Measurements from ENCODE around the gene CNOT3. TPM values are rescaled to one million over a fixed set of nuclear protein-coding genes. Genes with fewer than 3 reads are reported as not detected.

The CNOT3 gene
- total and polyA plus RNA-seq, 2 of the 13 experiments (the other 11 are each of a cell fraction or from before 2014, with no cell fraction given), result 4.3 to 5.8 TPM

DNA sequence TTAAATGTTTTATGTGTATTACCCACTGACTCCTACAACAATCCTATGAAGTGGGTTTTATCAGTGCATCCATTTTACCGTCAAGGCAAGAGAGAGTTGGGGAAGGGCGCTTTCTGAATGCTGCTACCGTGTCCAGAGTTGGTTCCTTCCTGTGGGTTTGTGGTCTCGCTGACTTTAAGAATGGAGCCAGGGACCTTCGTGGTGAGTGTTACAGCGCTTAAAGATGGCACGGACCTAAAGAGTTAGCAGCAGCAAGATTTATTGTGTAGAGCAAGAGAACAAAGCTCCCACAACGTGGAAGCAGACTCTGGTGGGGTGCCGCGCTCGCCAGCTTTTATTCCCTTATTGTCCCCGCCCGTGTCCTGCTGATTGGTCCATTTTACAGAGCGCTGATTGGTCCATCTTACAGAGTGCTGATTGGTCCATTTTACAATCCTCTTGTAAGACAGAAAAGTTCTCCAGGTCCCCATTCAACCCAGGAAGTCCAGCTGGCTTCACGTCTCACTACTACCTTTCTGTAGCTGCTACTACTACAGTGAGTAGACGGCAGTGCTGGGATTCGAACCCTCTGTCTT lies 43.0 kb upstream of the CNOT3 start:
- Histone ChIP-seq H3K27ac (ENCODE audit: extremely low read length, insufficient read depth, low read length) (no peak overlapping the region), H3K27me3 (ENCODE audit: control insufficient read depth in 1 of 2, insufficient read depth in 2 of 2, low read length in 2 of 2) (peaks cover 0 to 16% of the 10 kb centered on the region in 2 experiments; a peak in 1 of 5 replicates), H3K4me1 (ENCODE audit: insufficient read depth, low read length) (peaks cover 18% of the 10 kb centered on the region), H3K36me3 (replicated peaks in 1 of 2; ENCODE audit: control insufficient read depth in 1 of 2, insufficient read depth in 2 of 2, low read length in 2 of 2) (no peaks in the 10 kb centered on the region), H3K9ac (ENCODE audit: insufficient read depth, low read depth, low read length) (no peak overlapping the region), H3K9me3 (ENCODE audit: low read length) (no peaks in the 10 kb centered on the region), H4K20me1 (ENCODE audit: insufficient read depth, low read length) (no peaks in the 10 kb centered on the region), H3K79me2 (ENCODE audit: insufficient read depth, low read length) (no peaks in the 10 kb centered on the region), H2AFZ (ENCODE audit: low read length) (no peak overlapping the region), H3K4me2 (ENCODE audit: low read depth, low read length) (no peak overlapping the region), H3K4me3 (replicated peaks in 1 of 3; ENCODE audit: insufficient read depth in 1 of 3, low read depth in 2 of 3, low read length in 3 of 3) (no peak overlapping the region)
- POLR2A ChIA-PET, result interaction anchor here (1.4 kb wide), 1 partner anchor 21 kb away, joined by 3 read pairs; the partner anchor contains the start of genes PRPF31 and TFPT
- TF ChIP-seq ZNF235 (CRISPR knock-in tag; IDR thresholded peaks at IDR 0.05; ENCODE audit: borderline replicate concordance) (no peak), ZNF160 (CRISPR knock-in tag; IDR thresholded peaks at IDR 0.05) (no peak), ZNF432 (CRISPR knock-in tag; IDR thresholded peaks at IDR 0.05; ENCODE audit: borderline replicate concordance) (no peak), KDM2A (CRISPR knock-in tag; IDR thresholded peaks at IDR 0.05; ENCODE audit: borderline replicate concordance, low read depth) (no peak)
- TF ChIP-seq, protein P1, sequence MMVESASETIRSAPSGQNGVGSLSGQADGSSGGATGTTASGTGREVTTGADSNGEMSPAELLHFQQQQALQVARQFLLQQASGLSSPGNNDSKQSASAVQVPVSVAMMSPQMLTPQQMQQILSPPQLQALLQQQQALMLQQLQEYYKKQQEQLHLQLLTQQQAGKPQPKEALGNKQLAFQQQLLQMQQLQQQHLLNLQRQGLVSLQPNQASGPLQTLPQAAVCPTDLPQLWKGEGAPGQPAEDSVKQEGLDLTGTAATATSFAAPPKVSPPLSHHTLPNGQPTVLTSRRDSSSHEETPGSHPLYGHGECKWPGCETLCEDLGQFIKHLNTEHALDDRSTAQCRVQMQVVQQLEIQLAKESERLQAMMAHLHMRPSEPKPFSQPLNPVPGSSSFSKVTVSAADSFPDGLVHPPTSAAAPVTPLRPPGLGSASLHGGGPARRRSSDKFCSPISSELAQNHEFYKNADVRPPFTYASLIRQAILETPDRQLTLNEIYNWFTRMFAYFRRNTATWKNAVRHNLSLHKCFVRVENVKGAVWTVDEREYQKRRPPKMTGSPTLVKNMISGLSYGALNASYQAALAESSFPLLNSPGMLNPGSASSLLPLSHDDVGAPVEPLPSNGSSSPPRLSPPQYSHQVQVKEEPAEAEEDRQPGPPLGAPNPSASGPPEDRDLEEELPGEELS (CRISPR knock-in tag; IDR thresholded peaks at IDR 0.05), result no peak
- TF ChIP-seq, protein P2, sequence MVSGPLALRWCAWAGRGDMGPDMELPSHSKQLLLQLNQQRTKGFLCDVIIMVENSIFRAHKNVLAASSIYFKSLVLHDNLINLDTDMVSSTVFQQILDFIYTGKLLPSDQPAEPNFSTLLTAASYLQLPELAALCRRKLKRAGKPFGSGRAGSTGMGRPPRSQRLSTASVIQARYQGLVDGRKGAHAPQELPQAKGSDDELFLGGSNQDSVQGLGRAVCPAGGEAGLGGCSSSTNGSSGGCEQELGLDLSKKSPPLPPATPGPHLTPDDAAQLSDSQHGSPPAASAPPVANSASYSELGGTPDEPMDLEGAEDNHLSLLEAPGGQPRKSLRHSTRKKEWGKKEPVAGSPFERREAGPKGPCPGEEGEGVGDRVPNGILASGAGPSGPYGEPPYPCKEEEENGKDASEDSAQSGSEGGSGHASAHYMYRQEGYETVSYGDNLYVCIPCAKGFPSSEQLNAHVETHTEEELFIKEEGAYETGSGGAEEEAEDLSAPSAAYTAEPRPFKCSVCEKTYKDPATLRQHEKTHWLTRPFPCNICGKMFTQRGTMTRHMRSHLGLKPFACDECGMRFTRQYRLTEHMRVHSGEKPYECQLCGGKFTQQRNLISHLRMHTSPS (CRISPR knock-in tag; IDR thresholded peaks at IDR 0.05; ENCODE audit: low read depth), result no peak
- TF ChIP-seq, protein P3, sequence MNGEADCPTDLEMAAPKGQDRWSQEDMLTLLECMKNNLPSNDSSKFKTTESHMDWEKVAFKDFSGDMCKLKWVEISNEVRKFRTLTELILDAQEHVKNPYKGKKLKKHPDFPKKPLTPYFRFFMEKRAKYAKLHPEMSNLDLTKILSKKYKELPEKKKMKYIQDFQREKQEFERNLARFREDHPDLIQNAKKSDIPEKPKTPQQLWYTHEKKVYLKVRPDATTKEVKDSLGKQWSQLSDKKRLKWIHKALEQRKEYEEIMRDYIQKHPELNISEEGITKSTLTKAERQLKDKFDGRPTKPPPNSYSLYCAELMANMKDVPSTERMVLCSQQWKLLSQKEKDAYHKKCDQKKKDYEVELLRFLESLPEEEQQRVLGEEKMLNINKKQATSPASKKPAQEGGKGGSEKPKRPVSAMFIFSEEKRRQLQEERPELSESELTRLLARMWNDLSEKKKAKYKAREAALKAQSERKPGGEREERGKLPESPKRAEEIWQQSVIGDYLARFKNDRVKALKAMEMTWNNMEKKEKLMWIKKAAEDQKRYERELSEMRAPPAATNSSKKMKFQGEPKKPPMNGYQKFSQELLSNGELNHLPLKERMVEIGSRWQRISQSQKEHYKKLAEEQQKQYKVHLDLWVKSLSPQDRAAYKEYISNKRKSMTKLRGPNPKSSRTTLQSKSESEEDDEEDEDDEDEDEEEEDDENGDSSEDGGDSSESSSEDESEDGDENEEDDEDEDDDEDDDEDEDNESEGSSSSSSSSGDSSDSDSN (CRISPR knock-in tag; IDR thresholded peaks at IDR 0.05), result no peak
- FAIRE-seq, result no peak
- WGBS (ENCODE audit: low lambda C conversion rate), result 73% methylated on average over 17 of the region's 17 CpGs
- DNase-seq (ENCODE audit: low spot score), result no peak
- ATAC-seq, result no peak
- intact Hi-C loops (cut with micrococcal nuclease; ENCODE audit: unreplicated experiment), result no loop called here
- CTCF ChIA-PET (ENCODE audit: low intra/inter-chr PET ratio, low total read pairs), result no interaction called here
- BruUV-seq (replicated peaks), result no TSS peak
- in situ Hi-C loops (cut with HindIII; ENCODE audit: extremely low pct_ligation_motif_present, low pct_unique_long_range_greater_than_20kb), result no loop called here

All from HepG2 (cell line).